Activated T-helper 17 cell treated with anti-CD3 and anti-CD28 coated beads, Interleukin-2, amount 50 U/mL, for 72 hours (primary cell): ENCODE measurements around the gene AMMECR1. TPM values are rescaled to one million over a fixed set of nuclear protein-coding genes. Genes with fewer than 3 reads are reported as not detected.
"Not testable (repeated sequence)": the region's sequence is repeated elsewhere in the genome, so short reads cannot be mapped to it uniquely, and the experiment has no call there.

Experiments
- ATAC-seq: fragments of 150-1000 bp; cut with Tn5 transposase; replicated peaks from 2 replicates; pipeline ENCODE4 v1.10.0; 2021; ENCODE audit warnings: mild to moderate bottlenecking, moderate library complexity
- H3K27ac Mint-ChIP-seq: one replicate; pipeline ENCODE4 v1.8.0; 2022; ENCODE audit warnings: mixed read lengths
- H3K27me3 Mint-ChIP-seq: one replicate; pipeline ENCODE4 v1.8.0; 2022; ENCODE audit warnings: mixed read lengths
- H3K36me3 Mint-ChIP-seq: one replicate; pipeline ENCODE4 v1.8.0; 2022; ENCODE audit warnings: low read depth, mild to moderate bottlenecking, mixed read lengths
- H3K4me1 Mint-ChIP-seq: one replicate; pipeline ENCODE4 v1.8.0; 2022; ENCODE audit warnings: mixed read lengths
- H3K4me3 Mint-ChIP-seq: one replicate; pipeline ENCODE4 v1.8.0; 2022; ENCODE audit warnings: mild to moderate bottlenecking, mixed read lengths
- H3K9me3 Mint-ChIP-seq: one replicate; pipeline ENCODE4 v1.8.0; 2022; ENCODE audit warnings: mixed read lengths
- total RNA-seq, 2 donors: library from RNA; stranded (reverse); gene quantifications; one replicate each; pipeline ENCODE4 v1.2.3, GENCODE V29; 2022

The AMMECR1 gene
- 10 to 100 TPM in 1 of 2 donors, 1 to 10 TPM in 1; 7.9 to 10.3 TPM for total RNA-seq

DNA sequence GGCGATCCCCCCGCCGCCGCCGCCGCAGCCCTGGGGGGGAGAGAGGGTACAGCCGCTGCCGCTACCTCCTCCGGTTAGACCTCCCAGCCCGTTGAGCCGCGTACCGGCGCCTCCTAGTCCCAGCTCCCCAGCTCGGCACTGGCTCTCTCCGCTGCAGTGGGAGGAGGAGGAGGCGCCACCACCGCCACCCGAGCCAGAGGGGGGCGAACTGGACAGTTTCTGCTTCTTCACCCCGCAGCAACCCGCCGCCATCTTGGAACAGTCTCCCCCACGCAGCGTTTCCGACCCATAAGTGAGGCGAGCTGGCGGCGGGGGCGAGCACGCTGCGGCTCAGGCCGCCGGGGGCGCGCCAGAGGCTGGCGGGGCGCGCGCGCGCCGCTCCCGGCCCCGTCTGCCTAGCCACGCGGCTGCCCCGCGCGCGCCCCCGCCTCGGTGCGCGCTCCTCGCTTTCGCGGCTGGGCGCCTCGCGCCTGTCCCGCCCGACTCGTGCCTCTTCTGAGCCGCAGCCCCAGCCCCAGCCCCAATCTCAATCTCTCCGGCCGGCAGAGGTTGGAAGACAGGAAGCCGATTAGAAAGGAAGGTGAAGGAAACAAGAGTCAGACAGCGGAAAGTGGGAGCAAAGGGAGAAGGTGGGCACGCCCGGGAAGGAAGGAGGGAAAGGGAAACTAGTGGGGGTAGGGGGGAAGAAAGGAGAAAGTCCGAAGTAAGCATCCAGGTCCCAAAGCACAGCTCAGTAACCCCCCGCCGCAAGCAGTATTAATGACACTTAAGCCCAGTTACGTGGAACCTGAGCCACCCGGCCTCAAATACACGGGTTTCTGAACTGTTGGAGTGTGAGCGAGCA lies at the start of gene AMMECR1:
TSS of gene AMMECR1 (minus strand) at position 266 of the 844 bp plus-strand sequence. CDS start at position 252, 14 bp downstream.
- Mint-ChIP-seq H3K9me3 (no peaks in the 10 kb centered on the region), H3K4me1 (peaks cover 3% of the 10 kb centered on the region), H3K27me3 (no peaks in the 10 kb centered on the region), H3K36me3 (no peaks in the 10 kb centered on the region), H3K4me3 (peak within 1 kb of the TSS; percentile 90), H3K27ac (peak within 1 kb of the TSS; percentile 88)
- peak; percentile 92 for ATAC-seq

DNA sequence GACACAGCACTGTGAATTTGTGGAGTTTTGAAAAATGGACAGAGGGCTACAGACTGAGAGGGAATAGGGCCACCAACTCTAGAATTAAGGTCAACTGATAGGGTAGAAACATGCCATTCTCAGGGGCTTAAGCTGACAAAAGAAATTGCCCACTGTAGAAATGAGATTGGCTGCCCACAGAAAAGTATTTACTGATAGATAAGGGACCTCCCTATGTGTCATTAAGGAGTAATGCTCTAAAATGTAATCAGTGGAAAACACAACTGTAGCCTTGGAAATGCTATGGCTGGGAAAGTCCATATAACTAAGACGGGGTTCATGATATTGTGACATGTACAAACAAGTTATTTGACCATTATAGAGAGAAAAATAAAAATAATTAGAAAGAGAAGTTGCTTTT lies 45.4 kb upstream of the AMMECR1 start:
- Mint-ChIP-seq H3K4me1 (no peaks in the 10 kb centered on the region), H3K27ac (no peak overlapping the region), H3K4me3 (no peak overlapping the region), H3K9me3 (no peaks in the 10 kb centered on the region), H3K36me3 (no peaks in the 10 kb centered on the region), H3K27me3 (no peaks in the 10 kb centered on the region)
- ATAC-seq = no peak

DNA sequence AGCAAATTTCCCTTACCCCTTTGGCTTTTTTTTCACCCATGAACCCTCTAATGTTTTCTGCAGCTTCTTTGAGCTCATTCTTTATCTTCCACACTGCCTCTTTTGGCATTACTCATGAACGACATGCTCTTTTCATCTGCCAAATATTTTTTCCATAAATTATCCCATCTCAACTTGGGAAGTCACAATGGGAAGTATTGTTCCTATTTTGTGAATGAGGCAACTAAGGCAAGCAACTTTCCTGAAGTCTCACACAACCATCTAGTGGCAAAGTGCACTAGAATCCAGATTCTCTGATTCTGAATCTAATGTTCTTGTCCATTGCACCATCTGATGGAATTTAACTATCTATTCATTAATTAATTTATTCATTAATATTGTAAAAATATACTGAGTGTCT lies 41.4 kb upstream of the AMMECR1 start:
- H3K9me3 Mint-ChIP-seq = no peaks in the 10 kb centered on the region

DNA sequence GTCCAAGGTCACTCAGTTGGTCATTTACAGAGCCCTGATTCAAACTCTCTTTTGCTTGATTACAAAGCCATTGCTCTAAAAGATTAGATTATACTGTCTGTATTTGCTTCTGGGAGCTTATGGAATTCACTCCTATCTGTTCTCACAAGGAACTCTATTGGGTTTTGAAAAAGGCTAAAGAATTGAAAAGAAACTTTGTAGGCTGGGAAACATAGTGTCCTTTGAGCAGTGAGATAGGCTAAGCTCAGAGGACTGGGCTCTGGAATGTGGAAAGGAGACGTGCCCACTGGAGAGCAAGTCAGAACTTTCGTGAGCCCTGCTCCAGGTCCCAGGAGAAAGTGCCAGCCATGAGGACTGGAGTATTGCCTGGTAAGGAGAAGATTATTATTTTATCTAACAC lies 40.7 kb upstream of the AMMECR1 start, which contains the start of gene RTL9:
TSS of gene RTL9 (plus strand) at position 301 of the 400 bp plus-strand sequence. CDS start 91,770 bp downstream, outside the sequence.
- no peak for ATAC-seq
- no peaks in the 10 kb centered on the region for H3K36me3 Mint-ChIP-seq

More for the DNA sequence above, 41.4 kb upstream of the AMMECR1 start:
- Mint-ChIP-seq H3K4me1 (no peaks in the 10 kb centered on the region), H3K4me3 (no peak overlapping the region), H3K27ac (no peak overlapping the region), H3K27me3 (no peaks in the 10 kb centered on the region), H3K36me3 (no peaks in the 10 kb centered on the region)
- ATAC-seq = no peak

DNA sequence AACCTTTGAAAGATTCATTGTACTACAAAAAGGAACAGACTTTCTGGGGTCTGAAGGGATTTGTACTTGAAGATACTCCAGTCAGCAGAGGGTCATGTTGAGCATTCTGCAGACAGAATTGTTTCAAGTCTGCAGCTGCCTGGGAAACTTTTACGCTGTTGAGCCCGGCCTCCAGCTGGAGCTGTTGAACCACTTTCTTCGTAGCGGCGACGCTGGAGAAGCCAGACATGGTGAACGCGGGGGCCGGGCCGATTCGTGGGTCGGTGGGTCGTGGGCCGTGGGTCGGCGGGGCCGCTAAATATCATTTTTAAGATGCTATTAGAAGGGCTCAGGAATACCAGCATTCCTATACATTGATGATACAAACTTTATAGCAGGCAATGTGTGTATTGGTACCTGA lies 28.8 kb upstream of the AMMECR1 start:
- Mint-ChIP-seq H3K4me3 (no peak overlapping the region), H3K9me3 (no peaks in the 10 kb centered on the region), H3K27me3 (no peaks in the 10 kb centered on the region), H3K27ac (no peak overlapping the region), H3K4me1 (no peaks in the 10 kb centered on the region), H3K36me3 (no peaks in the 10 kb centered on the region)
- no peak for ATAC-seq

More for the DNA sequence above, 40.7 kb upstream of the AMMECR1 start, which contains the start of gene RTL9:
- Mint-ChIP-seq H3K4me1 (no peaks in the 10 kb centered on the region), H3K27ac (no peak within 1 kb of the TSS), H3K27me3 (no peaks in the 10 kb centered on the region), H3K9me3 (no peaks in the 10 kb centered on the region), H3K4me3 (no peak within 1 kb of the TSS)

DNA sequence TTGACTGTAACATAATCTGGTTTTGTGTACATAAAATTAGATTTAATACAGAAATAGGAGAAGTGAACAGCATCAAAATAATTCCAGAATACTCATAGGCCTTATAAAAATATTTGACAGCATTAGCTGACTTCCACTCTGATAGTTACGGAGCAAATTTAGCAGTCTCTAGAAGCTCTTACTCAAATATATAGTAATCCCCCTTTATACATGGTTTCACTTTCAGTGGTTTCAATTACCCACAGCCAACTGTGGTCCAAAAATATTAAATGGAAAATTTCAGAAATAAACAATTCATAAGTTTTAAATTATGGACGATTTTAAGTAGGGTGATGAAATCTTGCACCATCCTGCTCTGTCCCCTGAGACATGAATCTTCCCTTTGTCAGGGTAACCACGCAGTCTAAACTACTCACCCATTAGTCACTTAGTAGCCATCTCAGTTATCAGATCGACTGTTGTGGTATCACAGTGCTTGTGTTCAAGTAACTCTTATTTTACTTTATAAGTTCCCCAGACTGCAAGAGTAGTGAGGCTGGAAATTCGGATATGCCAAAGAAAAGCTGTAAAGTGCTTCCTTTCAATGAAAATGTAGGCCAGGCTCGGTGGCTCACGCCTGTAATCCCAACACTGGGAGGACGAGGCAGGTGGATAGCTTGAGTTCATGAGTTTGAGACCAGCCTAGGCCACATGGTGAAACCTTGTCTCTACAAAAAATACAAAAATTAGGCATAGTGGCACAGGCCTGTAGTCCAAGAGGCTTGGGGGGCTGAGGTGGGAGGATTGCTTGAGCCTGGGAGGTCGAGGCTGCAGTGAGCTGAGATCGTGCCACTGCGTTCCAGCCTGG lies 23.5 kb upstream of the AMMECR1 start:
- Mint-ChIP-seq H3K27ac (peak overlapping the region; percentile 54), H3K36me3 (no peaks in the 10 kb centered on the region), H3K9me3 (no peaks in the 10 kb centered on the region), H3K4me1 (no peaks in the 10 kb centered on the region), H3K27me3 (no peaks in the 10 kb centered on the region), H3K4me3 (peak overlapping the region; percentile 10)
- peak; percentile 83 for ATAC-seq

DNA sequence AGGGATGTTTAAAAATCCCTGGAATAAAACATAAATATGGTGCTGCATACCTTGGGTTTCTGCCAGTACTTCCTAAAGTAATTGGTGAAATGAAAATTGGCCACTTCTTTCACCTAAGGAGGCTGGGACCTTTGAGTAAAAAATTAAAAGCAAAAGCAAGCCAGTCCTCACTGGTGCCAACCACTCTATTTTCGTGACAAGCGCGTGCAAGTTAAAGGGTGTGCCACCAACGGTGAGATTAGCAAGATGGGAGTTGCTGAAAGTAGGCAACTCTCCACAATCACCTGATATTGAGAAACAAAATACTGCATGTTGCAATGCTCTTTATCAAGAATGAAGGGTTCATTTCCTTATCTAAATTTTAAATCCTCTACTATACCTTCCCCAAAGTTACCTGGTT lies 21.1 kb upstream of the AMMECR1 start:
- Mint-ChIP-seq H3K4me3 (no peak overlapping the region), H3K36me3 (no peaks in the 10 kb centered on the region), H3K4me1 (no peaks in the 10 kb centered on the region), H3K27ac (no peak overlapping the region), H3K9me3 (no peaks in the 10 kb centered on the region), H3K27me3 (no peaks in the 10 kb centered on the region)
- no peak for ATAC-seq

DNA sequence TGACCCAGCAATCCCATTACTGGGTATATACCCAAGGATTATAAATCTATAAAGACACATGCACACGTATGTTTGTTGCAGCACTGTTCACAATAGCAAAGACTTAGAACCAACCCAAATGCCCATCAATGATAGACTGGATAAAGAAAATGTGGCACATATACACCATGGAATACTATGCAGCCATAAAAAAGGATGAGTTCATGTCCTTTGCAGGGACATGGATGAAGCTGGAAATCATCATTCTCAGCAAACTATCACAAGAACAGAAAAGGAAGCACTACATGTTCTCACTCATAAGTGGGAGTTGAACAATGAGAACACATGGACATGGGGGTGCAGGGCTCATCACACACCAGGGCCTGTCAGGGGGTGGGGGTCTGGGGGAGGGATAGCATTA lies 15.6 kb upstream of the AMMECR1 start:
- not testable (repeated sequence) for ATAC-seq, H3K27me3 Mint-ChIP-seq, H3K4me1 Mint-ChIP-seq, H3K36me3 Mint-ChIP-seq, H3K27ac Mint-ChIP-seq, H3K9me3 Mint-ChIP-seq, H3K4me3 Mint-ChIP-seq

DNA sequence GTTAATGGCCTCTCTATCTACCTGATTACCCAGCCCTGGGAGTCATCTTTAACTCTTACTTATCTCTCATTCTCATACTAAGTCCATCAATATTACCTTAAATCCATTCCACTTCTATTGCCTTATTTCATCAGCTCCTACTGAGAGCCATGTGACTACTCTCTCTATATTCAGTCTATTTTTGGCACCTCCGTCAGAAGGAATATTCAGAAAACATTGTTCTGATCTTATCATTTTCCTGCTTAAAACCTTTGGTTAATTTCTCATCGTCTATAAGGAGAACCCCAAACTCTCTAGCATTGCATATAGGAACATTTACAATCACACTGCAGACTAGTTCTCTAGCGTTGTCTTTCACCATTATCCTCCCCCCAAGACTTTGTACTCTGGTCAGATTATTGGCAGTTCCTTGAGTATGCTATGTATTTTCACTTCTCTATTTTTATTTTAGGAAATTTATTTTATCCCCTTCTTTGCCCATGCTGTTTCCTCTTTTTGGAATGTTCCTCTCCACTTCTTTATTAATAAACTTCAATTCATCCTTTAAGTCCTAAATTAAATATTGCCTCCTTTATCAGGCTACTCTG lies 13.7 kb upstream of the AMMECR1 start:
- H3K27me3 Mint-ChIP-seq = no peaks in the 10 kb centered on the region
- no peak overlapping the region for H3K4me3 Mint-ChIP-seq
- no peak overlapping the region for H3K27ac Mint-ChIP-seq
- H3K9me3 Mint-ChIP-seq = no peaks in the 10 kb centered on the region
- H3K36me3 Mint-ChIP-seq = no peaks in the 10 kb centered on the region
- H3K4me1 Mint-ChIP-seq = no peaks in the 10 kb centered on the region
- ATAC-seq = no peak

DNA sequence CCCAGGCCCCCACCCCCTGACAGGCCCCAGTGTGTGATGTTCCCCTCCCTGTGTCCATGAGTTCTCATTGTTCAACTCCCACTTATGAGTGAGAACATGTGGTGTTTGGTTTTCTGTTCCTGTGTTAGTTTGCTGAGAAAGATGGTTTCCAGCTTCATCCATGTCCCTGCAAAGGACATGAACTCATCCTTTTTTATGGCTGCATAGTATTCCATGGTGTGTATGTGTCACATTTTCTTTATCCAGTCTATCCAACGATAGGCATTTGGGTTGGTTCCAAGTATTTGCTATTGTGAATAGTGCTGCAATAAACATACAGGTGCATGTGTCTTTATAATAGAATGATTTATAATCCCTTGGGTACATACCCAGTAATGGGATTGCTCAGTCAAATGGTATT lies 10.7 kb upstream of the AMMECR1 start:
- not testable (repeated sequence) for H3K36me3 Mint-ChIP-seq, H3K9me3 Mint-ChIP-seq, ATAC-seq, H3K27ac Mint-ChIP-seq, H3K4me3 Mint-ChIP-seq, H3K27me3 Mint-ChIP-seq, H3K4me1 Mint-ChIP-seq

DNA sequence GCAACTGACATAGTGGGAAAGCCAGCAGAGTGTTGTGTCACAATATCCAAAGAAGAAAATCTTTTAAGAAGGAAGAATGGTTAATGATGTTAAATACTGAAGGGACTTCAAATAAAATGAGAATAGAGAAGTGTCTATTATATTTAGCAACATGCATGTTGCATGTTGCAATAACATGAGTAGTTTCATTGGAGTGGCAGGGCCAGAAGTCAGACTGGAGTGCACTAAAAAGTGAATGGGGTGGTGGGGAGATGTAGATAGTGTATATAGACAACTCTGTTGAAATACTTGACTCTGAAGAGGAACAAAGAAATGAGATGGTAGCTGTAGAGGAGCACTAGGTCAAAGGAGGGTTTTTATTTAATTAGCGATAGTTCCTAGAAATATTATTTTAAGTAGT lies 9.5 kb upstream of the AMMECR1 start:
- Mint-ChIP-seq H3K4me1 (no peaks in the 10 kb centered on the region), H3K36me3 (no peaks in the 10 kb centered on the region), H3K27ac (no peak overlapping the region), H3K4me3 (no peak overlapping the region), H3K9me3 (no peaks in the 10 kb centered on the region), H3K27me3 (no peaks in the 10 kb centered on the region)
- ATAC-seq = no peak

DNA sequence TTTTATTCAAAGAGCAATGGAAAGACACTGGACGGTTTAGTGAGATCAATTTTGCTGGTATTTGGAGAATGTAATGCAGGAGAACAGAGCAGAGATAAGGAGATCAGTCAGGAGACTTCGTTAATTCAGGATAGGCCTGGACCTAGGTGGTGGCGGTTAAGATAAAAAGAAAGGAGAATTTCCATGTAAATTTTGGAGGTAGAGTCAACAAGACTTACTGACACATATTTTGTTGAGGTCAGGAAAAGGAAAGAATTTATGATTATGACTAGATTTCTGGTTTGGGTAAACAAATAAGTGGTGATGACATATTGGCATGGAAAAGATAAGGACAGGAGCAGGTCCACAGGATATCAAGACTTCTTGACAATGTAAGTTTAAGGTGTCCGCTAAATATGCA lies 8.8 kb upstream of the AMMECR1 start:
- H3K27ac Mint-ChIP-seq = no peak overlapping the region
- H3K4me1 Mint-ChIP-seq = no peaks in the 10 kb centered on the region
- no peak for ATAC-seq
- no peak overlapping the region for H3K4me3 Mint-ChIP-seq
- no peaks in the 10 kb centered on the region for H3K9me3 Mint-ChIP-seq
- H3K27me3 Mint-ChIP-seq = no peaks in the 10 kb centered on the region
- H3K36me3 Mint-ChIP-seq = no peaks in the 10 kb centered on the region

DNA sequence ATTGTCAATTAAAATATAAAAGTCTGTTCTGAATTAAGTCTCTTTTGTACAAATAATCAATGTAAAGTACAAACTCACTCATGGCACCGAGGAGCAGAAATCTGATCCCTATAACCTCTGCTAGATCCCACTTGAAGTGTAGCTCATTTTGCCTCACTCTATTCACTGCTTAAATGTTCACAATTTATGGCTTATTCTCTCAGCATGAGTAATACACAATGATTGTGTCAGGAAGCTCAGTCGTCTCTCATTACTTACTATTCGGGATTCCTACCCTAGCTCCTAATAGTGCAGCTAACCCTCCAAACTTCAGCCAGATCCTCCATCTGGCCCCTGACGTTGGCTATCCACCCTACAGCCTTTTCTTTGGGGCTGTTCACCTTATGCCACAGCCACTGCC lies 4.7 kb upstream of the AMMECR1 start:
- no peak overlapping the region for H3K27ac Mint-ChIP-seq
- no peaks in the 10 kb centered on the region for H3K9me3 Mint-ChIP-seq
- no peak for ATAC-seq
- no peaks in the 10 kb centered on the region for H3K36me3 Mint-ChIP-seq
- no peak overlapping the region for H3K4me3 Mint-ChIP-seq
- H3K4me1 Mint-ChIP-seq = no peaks in the 10 kb centered on the region
- no peaks in the 10 kb centered on the region for H3K27me3 Mint-ChIP-seq

DNA sequence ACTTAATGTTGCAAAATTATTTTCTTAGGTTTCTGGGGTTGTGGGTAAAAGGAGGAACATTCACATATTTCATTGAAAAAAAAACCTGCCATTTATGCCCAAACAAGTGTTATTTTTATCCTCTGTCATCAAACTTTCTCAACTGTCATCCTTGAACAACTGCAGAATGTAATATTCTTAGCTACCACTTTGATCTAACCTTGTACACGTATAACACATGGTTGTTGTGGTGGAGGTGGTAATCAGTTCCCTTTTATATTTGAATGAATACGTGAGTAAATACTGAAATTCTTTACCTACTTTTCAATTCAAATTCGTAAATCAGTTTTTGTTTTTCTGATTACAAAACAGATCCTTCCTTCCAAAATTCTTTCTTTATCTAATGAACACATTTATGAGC lies 3.8 kb upstream of the AMMECR1 start:
- Mint-ChIP-seq H3K9me3 (no peaks in the 10 kb centered on the region), H3K4me1 (no peaks in the 10 kb centered on the region), H3K4me3 (no peak overlapping the region), H3K27me3 (no peaks in the 10 kb centered on the region), H3K27ac (no peak overlapping the region), H3K36me3 (no peaks in the 10 kb centered on the region)
- no peak for ATAC-seq
